Jurkat, Clone E6-1 (cell line): ENCODE measurements around the gene NT5C2.
"Not testable (repeated sequence)": the region's sequence is repeated elsewhere in the genome, so short reads cannot be mapped to it uniquely, and the experiment has no call there.

Source experiments
- DNase-seq: peaks from one replicate; pipeline ENCODE4 v3.0.0-alpha.2; 2011; ENCODE audit warnings: low read depth, low spot score
- H3K4me3 ChIP-seq: 2 replicates; pipeline ENCODE4 v1.5.1; 2011; ENCODE audit warnings: mild to moderate bottlenecking, low read length, control low read depth, moderate library complexity

NT5C2 gene

DNA sequence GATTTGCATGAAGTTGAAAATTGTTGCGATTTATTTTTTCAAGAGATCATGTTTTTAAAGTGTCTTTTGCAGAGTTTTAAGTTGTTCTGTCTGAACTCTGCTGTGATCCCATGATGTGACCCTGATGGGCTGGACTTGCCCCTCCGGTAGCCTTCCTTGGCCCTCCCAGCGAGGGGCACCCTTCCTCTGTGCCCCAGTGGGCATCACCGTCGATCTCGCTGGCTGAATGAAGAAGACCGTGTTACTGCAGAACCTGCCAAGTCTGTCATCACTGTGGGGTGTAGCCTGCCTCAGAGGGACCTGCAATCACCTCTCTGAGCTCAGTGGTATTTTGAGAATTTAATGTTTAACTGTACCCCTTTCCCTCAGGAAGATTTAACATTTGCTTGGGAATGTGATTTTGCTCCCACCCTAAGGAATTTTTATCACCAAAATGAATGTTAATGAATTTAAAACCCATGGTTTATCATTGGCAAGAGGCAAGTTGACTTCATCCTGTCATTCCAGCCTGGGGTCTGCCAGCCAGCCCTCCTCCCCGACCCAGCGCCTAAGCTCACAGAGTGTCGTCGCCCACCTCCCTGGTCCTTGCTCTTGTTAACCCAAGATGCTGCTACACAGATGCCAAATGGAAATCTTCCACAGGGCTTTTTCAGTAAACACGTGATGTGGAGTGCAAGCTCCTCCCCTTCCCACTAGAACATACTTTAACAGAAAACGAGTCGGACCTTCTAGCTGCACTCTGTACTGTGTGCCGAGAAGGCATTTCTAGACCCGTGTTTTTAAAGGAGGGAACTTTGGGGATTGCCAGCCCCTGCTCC, 115.4 kb downstream of the NT5C2 start:
- DNase-seq = no peak
- no peak overlapping the region for H3K4me3 ChIP-seq

GRCh38 chr10:103077020-103077419, 116.1 kb downstream of the NT5C2 start:
- no peak for DNase-seq
- H3K4me3 ChIP-seq = no peak overlapping the region

- no peak overlapping the region for H3K4me3 ChIP-seq
- DNase-seq = no peak
Measured at GRCh38 chr10:103072891-103073290, 120.2 kb downstream of the NT5C2 start.

- H3K4me3 ChIP-seq = no peak overlapping the region
- no peak for DNase-seq
Measured at GRCh38 chr10:103072276-103072675, 120.8 kb downstream of the NT5C2 start.

DNA sequence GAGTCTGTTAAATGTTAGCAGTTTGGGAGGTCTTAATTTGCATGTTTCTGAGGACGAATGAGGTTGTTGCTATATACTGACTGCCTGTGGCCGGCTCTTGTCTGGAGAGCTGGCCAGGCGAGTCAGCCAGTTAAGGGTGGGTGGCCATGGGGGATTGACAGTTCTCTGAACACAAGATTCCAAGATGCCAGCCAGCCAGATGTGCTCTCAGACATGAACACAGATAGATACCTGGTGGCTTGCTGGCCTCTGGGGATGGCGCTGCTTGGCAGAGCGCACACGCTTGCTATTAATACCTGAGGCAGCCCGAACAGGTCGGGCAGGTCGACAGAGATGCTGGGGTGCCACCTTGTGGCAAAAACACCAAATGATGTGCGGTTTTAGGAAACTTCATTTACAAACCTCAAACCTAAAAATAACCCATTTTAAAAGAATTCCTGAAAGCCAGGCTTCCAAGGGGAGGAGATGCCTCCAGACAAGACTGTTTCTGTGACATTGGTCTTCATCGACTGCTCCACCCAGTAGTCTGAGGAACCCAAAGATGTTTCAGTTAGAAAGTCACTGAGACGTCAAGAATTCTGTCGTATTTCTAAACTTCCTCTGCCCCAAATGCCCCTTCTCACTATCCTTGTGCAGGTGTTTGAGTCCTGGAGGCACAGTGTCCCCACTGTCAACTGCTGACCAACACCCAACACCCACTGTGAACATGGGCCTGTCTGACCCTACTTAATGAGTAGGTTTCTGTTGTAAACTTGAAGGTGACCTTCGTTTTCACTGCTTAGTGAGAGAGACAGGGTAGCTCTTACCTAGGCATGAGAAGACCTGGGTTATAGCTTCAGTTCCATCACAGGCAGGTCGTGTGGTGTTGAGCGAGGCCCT, 123.4 kb downstream of the NT5C2 start:
- H3K4me3 ChIP-seq = no peak overlapping the region
- peak; percentile 59 for DNase-seq

DNA sequence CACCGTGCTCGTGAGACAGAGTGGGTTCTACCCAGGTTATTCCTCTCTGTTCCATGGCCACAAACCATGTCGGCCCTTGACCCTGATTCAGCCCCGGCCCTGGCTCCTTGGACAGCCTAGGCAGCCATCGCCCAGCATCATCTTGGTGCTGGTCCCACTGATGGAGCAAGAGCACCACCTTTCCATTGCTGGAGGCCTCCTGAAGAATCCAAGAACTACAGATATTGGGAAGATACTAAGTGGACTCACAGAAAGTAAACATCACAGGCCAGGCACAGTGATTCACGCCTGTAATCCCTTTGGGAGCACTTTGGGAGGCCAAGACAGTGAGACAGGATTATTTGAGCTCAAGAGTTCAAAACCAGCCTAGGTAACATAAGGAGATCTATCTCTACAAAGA, 125.1 kb downstream of the NT5C2 start:
- no peak overlapping the region for H3K4me3 ChIP-seq
- no peak for DNase-seq

DNA sequence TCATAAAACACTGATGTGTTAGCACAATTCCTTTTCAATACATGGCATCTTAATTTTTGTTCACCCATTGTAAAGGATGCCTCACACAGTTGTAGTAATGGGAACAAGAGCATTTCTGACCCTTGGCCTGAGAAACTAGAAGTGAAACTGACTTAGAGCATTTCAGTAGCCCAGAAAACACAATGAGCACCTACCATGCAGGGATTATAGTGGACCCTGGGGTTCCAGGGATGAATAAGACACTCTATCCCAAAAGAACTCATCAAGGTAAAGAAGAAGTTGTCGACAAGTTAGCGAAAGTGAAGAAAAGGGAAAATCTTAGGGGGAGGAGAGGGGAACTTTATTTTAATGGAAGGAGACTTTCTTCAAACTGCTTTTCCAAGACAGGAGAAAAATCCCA, 125.6 kb downstream of the NT5C2 start:
- H3K4me3 ChIP-seq = no peak overlapping the region
- no peak for DNase-seq

DNA sequence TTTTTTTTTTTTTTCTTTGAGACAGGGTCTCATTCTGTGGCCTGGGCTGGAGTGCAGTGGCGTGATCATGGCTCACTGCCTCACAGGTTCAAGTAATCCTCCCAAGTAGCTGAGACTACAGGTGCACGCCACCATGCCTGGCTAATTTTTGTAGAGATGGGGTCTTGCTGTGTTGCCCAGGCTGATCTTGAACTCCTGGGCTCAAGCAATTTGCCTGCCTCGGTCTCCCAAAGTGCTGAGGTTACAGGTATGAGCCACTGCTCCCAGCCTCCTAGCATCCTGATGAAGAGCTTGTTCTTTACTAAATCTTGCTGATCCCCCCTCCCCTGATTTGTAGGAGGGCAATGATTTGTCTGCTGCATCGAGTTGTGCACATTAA, 126.0 kb downstream of the NT5C2 start:
- H3K4me3 ChIP-seq, DNase-seq: not testable (repeated sequence)

GRCh38 chr10:103066141-103067098, 126.7 kb downstream of the NT5C2 start:
- no peak overlapping the region for H3K4me3 ChIP-seq

DNA sequence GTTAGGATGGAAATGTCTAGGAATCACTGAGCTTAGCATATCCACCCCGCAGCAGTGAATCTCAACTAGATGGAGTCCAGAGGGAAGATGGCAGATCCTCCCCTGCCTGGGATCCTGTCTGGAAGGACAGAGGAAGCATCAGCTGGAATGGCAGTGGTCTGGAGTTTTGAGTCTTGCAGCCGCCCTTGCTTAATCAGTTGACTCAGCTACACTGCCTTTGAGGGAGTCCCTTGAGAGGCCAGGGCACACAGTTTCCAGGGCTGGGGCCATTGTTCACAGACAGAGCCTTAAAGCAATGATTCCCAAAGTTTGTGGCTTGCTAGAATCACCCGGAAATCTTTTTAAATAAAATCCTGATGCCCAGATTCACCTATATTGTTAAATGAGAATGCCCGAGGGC, 128.1 kb downstream of the NT5C2 start:
- DNase-seq = no peak
- H3K4me3 ChIP-seq = no peak overlapping the region

More at GRCh38 chr10:103066141-103067098, 126.7 kb downstream of the NT5C2 start:
- no peak for DNase-seq

DNA sequence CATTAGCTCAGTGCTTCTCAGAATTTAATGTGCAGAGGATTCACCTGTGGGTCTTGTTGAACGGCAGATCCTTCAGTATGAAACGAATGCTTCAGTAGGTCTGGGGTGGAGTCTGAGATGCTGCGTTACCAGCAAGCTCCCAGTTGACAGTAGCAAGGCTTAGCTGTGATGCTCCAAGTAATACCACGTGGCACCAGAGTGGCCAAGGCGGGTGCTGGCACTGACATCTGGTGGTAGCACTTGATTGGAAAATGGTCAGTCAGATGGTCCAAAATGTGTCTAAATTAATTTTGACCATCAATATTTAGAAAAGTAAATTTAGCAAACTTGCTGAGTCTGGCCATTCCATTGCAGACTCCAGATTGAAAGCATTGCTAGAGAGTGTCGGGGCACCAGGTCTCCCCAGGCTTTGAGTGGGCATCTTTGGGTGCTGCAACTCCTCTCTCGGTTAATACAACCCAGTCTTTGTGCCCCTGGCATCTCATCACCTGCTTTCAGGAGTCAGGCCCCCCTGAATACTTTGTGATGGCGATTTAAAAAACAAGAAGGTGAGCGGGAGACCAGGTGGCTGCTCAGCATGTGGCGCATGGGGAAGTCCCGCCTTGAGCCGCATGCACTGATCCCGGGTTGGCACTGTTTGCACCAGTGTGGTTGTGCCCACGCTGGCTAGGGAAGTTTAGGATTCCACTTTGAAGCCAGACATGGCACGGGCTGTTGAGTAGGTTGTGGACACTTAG, 130.1 kb downstream of the NT5C2 start:
- DNase-seq = no peak

DNA sequence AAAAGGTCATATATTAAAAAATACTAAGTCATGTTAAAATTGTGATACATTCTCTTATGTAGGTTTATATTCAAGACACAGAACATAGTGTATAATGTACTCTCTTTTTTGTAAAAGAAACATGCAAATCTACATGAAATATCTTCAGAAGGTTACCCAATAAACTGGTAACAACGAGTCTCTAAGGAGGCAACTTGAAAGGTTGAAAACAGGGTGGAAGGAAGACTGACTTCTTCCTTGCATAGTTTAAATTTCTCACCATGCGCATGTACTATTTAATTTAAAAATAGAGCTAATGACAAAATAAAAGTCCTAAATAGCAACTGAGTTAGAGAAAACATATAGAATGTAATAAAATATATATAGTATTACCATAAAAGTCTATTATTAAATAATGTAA, 132.5 kb downstream of the NT5C2 start:
- no peak for DNase-seq

More for the DNA sequence above, 130.1 kb downstream of the NT5C2 start:
- no peak overlapping the region for H3K4me3 ChIP-seq

DNA sequence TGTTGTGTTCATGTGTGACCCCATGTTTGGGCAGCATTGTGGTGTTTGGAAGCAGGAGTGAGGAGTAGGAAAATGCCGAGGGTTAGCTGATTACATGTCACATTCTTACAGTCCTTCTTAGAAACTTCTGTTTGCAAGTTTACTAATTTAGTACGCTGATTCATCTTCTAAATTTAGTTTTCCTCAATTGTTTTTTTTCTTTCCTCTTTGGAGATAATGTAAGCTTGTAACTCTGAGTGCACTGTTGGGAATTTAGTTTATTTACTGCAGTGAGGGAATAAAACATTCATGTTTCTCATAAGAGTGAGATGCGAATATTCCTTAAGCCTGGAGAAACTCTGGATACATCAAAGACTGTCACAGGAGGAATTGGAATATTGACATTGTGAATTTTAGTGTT, 135.0 kb downstream of the NT5C2 start:
- no peak for DNase-seq
- no peak overlapping the region for H3K4me3 ChIP-seq

More for the DNA sequence above, 132.5 kb downstream of the NT5C2 start:
- no peak overlapping the region for H3K4me3 ChIP-seq

- no peak for DNase-seq
- no peak overlapping the region for H3K4me3 ChIP-seq
Measured at GRCh38 chr10:103055105-103055504, 138.0 kb downstream of the NT5C2 start.

GRCh38 chr10:103054621-103055020, 138.5 kb downstream of the NT5C2 start:
- H3K4me3 ChIP-seq = peak overlapping the region; percentile 48

GRCh38 chr10:103053659-103054581, 139.2 kb downstream of the NT5C2 start:
- H3K4me3 ChIP-seq = peak overlapping the region; percentile 48
- DNase-seq = peak; percentile 81

More at GRCh38 chr10:103054621-103055020, 138.5 kb downstream of the NT5C2 start:
- DNase-seq = no peak

- DNase-seq = no peak
- no peak overlapping the region for H3K4me3 ChIP-seq
Measured at GRCh38 chr10:103049237-103049636, 143.8 kb downstream of the NT5C2 start.
